MG63 (cell line): ENCODE data around the gene CEP89. TPM values are rescaled to one million over a fixed set of nuclear protein-coding genes. Genes with fewer than 3 reads are reported as not detected.
"Not testable (repeated sequence)": the region's sequence is repeated elsewhere in the genome, so short reads cannot be mapped to it uniquely, and the experiment has no call there.

Experiments
- DNase-seq: peaks from one replicate; pipeline ENCODE4 v3.0.0-alpha.2; 2020
- H3K27me3 ChIP-seq: fragments of 250-450 bp; sonication (Bioruptor Pico); 2 replicates; pipeline ENCODE4 v1.5.1; 2020; ENCODE audit warnings: mild to moderate bottlenecking, moderate library complexity
- H3K36me3 ChIP-seq: fragments of 250-450 bp; sonication (Bioruptor Pico); 2 replicates; pipeline ENCODE4 v1.5.1; 2020; ENCODE audit warnings: mild to moderate bottlenecking, moderate library complexity
- H3K4me3 ChIP-seq: fragments of 250-450 bp; sonication (Bioruptor Pico); 2 replicates; pipeline ENCODE4 v1.5.1; 2020; ENCODE audit warnings: mild to moderate bottlenecking, moderate library complexity
- H3K9me3 ChIP-seq: fragments of 250-450 bp; sonication (Bioruptor Pico); 2 replicates; pipeline ENCODE4 v1.5.1; 2020; ENCODE audit warnings: mild to moderate bottlenecking, moderate library complexity
- total RNA-seq: library from RNA; depleted of rRNA; stranded (reverse); fragments of >200 nt; shearing (Covaris generic); gene quantifications from 2 replicates; pipeline ENCODE4 v1.2.3, GENCODE V29; 2014; ENCODE audit warnings: low replicate concordance; rRNA removed

Gene CEP89
- total RNA-seq: 26.9 and 30.7 TPM in 2 replicates

GRCh38 chr19:32971715-32972540 lies at the start of gene CEP89, which contains the start of gene FAAP24:
CEP89 (minus strand) TSS chr19:32971958; CDS start chr19:32971874, 84 bp downstream.
FAAP24 (plus strand) TSS chr19:32972242; CDS start chr19:32973197, 955 bp downstream.
- Histone ChIP-seq H3K27me3 (no peaks in the 10 kb centered on the region), H3K4me3 (peak within 1 kb of the TSS; percentile 69), H3K9me3 (no peaks in the 10 kb centered on the region), H3K36me3 (peaks cover 34% of the 10 kb centered on the region)
- DNase-seq: peak; percentile 98

- not testable (repeated sequence) for H3K36me3 ChIP-seq, H3K4me3 ChIP-seq, DNase-seq, H3K9me3 ChIP-seq, H3K27me3 ChIP-seq
Measured at GRCh38 chr19:33010891-33011290, 39.1 kb upstream of the CEP89 start.

GRCh38 chr19:33008738-33009137 lies 37.0 kb upstream of the CEP89 start:
- no peaks in the 10 kb centered on the region for H3K27me3 ChIP-seq
- H3K9me3 ChIP-seq: no peaks in the 10 kb centered on the region
- DNase-seq: no peak
- no peaks in the 10 kb centered on the region; the same call in none of the 2 replicates for H3K36me3 ChIP-seq
- H3K4me3 ChIP-seq: no peak overlapping the region

GRCh38 chr19:33005440-33005839 lies 33.7 kb upstream of the CEP89 start:
- DNase-seq: no peak
- no peaks in the 10 kb centered on the region for H3K27me3 ChIP-seq
- no peaks in the 10 kb centered on the region for H3K9me3 ChIP-seq
- peaks cover under 1% of the 10 kb centered on the region; the same call in 1 of the 2 replicates for H3K36me3 ChIP-seq
- no peak overlapping the region for H3K4me3 ChIP-seq

GRCh38 chr19:33003424-33004024 lies 31.8 kb upstream of the CEP89 start:
- H3K9me3 ChIP-seq, H3K4me3 ChIP-seq, H3K36me3 ChIP-seq, H3K27me3 ChIP-seq, DNase-seq: not testable (repeated sequence)

- peak; percentile 9 for DNase-seq
- H3K36me3 ChIP-seq, H3K9me3 ChIP-seq, H3K27me3 ChIP-seq, H3K4me3 ChIP-seq: not testable (repeated sequence)
Measured at GRCh38 chr19:33002126-33002865, 30.5 kb upstream of the CEP89 start.

- DNase-seq: no peak
- Histone ChIP-seq H3K27me3 (no peaks in the 10 kb centered on the region), H3K9me3 (no peaks in the 10 kb centered on the region), H3K4me3 (no peak overlapping the region), H3K36me3 (peaks cover 3% of the 10 kb centered on the region; the same call in 1 of the 2 replicates)
Measured at GRCh38 chr19:33000910-33001309, 29.2 kb upstream of the CEP89 start.

- Histone ChIP-seq H3K9me3 (no peaks in the 10 kb centered on the region), H3K4me3 (no peak overlapping the region), H3K27me3 (no peaks in the 10 kb centered on the region), H3K36me3 (peaks cover 3% of the 10 kb centered on the region; the same call in 1 of the 2 replicates)
- no peak for DNase-seq
Measured at GRCh38 chr19:33000510-33000909, 28.8 kb upstream of the CEP89 start.

- no peaks in the 10 kb centered on the region for H3K9me3 ChIP-seq
- peaks cover 6% of the 10 kb centered on the region; the same call in 1 of the 2 replicates for H3K36me3 ChIP-seq
- no peaks in the 10 kb centered on the region for H3K27me3 ChIP-seq
- H3K4me3 ChIP-seq: no peak overlapping the region
- no peak for DNase-seq
Measured at GRCh38 chr19:32998722-32999121, 27.0 kb upstream of the CEP89 start.

GRCh38 chr19:32997716-32998355 lies 26.1 kb upstream of the CEP89 start:
- H3K36me3 ChIP-seq: peaks cover 6% of the 10 kb centered on the region; the same call in 1 of the 2 replicates
- DNase-seq: no peak
- H3K27me3 ChIP-seq: no peaks in the 10 kb centered on the region
- H3K9me3 ChIP-seq: no peaks in the 10 kb centered on the region
- H3K4me3 ChIP-seq: no peak overlapping the region

GRCh38 chr19:32997061-32997464 lies 25.3 kb upstream of the CEP89 start:
- H3K36me3 ChIP-seq, H3K4me3 ChIP-seq, DNase-seq, H3K27me3 ChIP-seq, H3K9me3 ChIP-seq: not testable (repeated sequence)

- H3K36me3 ChIP-seq: peaks cover 11% of the 10 kb centered on the region; the same call in 1 of the 2 replicates
- not testable (repeated sequence) for DNase-seq, H3K4me3 ChIP-seq, H3K27me3 ChIP-seq, H3K9me3 ChIP-seq
Measured at GRCh38 chr19:32995966-32996365, 24.2 kb upstream of the CEP89 start.

- H3K27me3 ChIP-seq: no peaks in the 10 kb centered on the region
- no peaks in the 10 kb centered on the region for H3K9me3 ChIP-seq
- DNase-seq: no peak
- H3K4me3 ChIP-seq: no peak overlapping the region
- H3K36me3 ChIP-seq: peaks cover 8% of the 10 kb centered on the region; the same call in 1 of the 2 replicates
Measured at GRCh38 chr19:32988724-32989123, 17.0 kb upstream of the CEP89 start.

- not testable (repeated sequence) for H3K4me3 ChIP-seq, H3K36me3 ChIP-seq, DNase-seq, H3K27me3 ChIP-seq, H3K9me3 ChIP-seq
Measured at GRCh38 chr19:32988254-32988653, 16.5 kb upstream of the CEP89 start.

- not testable (repeated sequence) for H3K9me3 ChIP-seq, DNase-seq, H3K4me3 ChIP-seq, H3K36me3 ChIP-seq, H3K27me3 ChIP-seq
Measured at GRCh38 chr19:32982488-32982887, 10.7 kb upstream of the CEP89 start.

GRCh38 chr19:32979807-32980206 lies 8.0 kb upstream of the CEP89 start:
- H3K9me3 ChIP-seq, H3K27me3 ChIP-seq, H3K4me3 ChIP-seq, DNase-seq: not testable (repeated sequence)
- peaks cover 20% of the 10 kb centered on the region for H3K36me3 ChIP-seq
